Activated T-cell treated with anti-CD3 and anti-CD28 coated beads, Interleukin-2, amount 50 U/mL, for 72 hours (primary cell): ENCODE measurements around the gene CFHR5. TPM values are rescaled to one million over a fixed set of nuclear protein-coding genes. Genes with fewer than 3 reads are reported as not detected.
"Not testable (repeated sequence)": the region's sequence is repeated elsewhere in the genome, so short reads cannot be mapped to it uniquely, and the experiment has no call there.

Experiments used
- ATAC-seq, 2 donors: fragments of 150-1000 bp; cut with Tn5 transposase; replicated peaks in 1 of 2; 2 replicates each; pipeline ENCODE4 v1.10.0; 2021; ENCODE audit warnings: moderate library complexity in 2 of 2, mild to moderate bottlenecking in 1 of 2
- DNase-seq, 2 donors: peaks; one replicate each; pipeline ENCODE4 v3.0.0; 2021 to 2022; ENCODE audit warnings: mixed read lengths in 1 of 2
- H3K27ac Mint-ChIP-seq: one replicate; pipeline ENCODE4 v1.8.0; 2022; ENCODE audit warnings: mild to moderate bottlenecking, moderate library complexity, mixed read lengths
- H3K27me3 Mint-ChIP-seq: one replicate; pipeline ENCODE4 v1.8.0; 2022; ENCODE audit warnings: low read depth, mixed read lengths
- H3K36me3 Mint-ChIP-seq, 2 donors: one replicate each; pipeline ENCODE4 v1.8.0; 2022; ENCODE audit warnings: mixed read lengths in 2 of 2, mild to moderate bottlenecking in 1 of 2; ENCODE audit not compliant: insufficient read depth in 2 of 2
- H3K4me1 Mint-ChIP-seq: one replicate; pipeline ENCODE4 v1.8.0; 2022; ENCODE audit warnings: low read depth, mixed read lengths
- H3K4me3 Mint-ChIP-seq, 2 donors: one replicate each; pipeline ENCODE4 v1.8.0; 2022; ENCODE audit warnings: mild to moderate bottlenecking in 2 of 2, mixed read lengths in 2 of 2, moderate library complexity in 2 of 2
- H3K9me3 Mint-ChIP-seq, 2 donors: one replicate each; pipeline ENCODE4 v1.8.0; 2022; ENCODE audit warnings: mixed read lengths in 2 of 2
- total RNA-seq, 2 donors: library from RNA; stranded (reverse); gene quantifications; one replicate each; pipeline ENCODE4 v1.2.3, GENCODE V29; 2022

Gene CFHR5
- not detected for total RNA-seq

DNA sequence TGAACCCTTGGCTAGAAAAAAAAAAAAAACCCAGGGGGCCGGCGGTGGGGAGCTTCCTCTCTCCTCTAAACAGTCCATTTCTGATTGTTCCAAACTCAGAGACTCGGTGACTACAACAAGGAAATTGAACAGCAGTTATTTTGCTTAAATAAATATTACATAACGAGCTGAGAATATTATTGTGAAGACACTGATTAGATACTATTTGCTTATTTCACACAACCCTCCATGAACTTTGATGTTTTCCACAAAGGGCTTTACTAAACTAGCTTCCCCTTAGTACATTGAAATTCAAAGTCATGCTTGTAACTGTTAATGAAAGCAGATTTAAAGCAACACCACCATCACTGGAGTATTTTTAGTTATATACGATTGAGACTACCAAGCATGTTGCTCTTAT is at the start of gene CFHR5:
TSS of gene CFHR5 (plus strand) at position 279 of the 400 bp plus-strand sequence. CDS start at position 388, 109 bp downstream.
- Mint-ChIP-seq H3K27ac (no peak within 1 kb of the TSS), H3K36me3 (no peaks in the 10 kb centered on the region), H3K4me1 (no peaks in the 10 kb centered on the region), H3K27me3 (no peaks in the 10 kb centered on the region), H3K9me3 (no peaks in the 10 kb centered on the region), H3K4me3 (no peak within 1 kb of the TSS)
- DNase-seq (no peak), ATAC-seq (no peak)

DNA sequence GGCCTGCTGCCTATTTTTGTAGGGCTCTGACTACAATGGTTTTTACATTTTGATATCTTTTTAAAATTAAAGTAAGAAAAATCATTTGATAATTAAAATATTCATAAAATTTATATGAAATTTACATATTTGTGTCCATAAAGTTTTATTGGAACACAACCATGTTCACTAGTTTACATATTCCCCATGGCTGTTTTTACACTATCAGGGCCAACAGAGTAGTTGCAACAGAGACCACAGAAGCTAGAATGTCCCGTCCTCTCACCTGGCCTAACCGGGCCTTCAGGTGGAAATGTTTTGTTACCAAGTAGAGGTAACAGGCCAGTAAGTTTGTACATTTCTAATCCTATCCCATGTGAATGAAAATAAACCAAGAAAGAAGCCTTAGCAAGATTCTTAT is 44.5 kb upstream of the CFHR5 start:
- H3K4me1 Mint-ChIP-seq, DNase-seq, H3K27ac Mint-ChIP-seq, H3K27me3 Mint-ChIP-seq, H3K36me3 Mint-ChIP-seq, ATAC-seq, H3K4me3 Mint-ChIP-seq, H3K9me3 Mint-ChIP-seq: not testable (repeated sequence)

DNA sequence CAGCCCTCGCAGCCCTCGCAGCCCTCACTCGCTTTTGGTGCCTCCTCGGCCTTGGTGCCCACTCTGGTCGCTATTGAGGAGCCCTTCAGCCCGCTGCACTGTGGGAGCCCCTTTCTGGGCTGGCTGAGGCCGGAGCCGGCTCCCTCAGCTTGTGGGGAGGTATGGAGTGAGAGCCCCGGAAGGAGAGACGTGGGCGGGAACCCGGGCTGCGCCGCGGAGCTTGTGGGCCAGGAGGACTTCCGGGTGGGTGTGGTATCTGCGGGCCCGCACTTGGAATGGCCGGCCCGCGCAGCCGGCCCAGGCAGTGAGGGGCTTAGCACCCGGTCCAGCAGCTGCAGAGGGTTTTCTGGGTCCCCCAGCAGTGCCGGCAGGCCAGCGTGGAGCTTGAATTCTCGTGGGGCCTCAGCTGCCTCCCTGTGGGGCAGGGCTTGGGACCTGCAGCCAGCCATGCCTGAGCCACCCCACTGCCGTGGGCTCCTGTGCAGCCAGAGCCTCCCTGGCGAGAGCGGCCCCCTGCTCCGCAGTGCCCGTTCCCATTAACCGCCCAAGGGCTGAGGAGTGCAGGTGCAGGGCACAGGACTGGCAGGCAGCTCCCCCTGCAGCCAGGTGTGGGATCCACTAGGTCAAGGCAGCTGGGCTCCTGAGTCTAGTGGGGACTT is 43.7 kb upstream of the CFHR5 start:
- no peaks in the 10 kb centered on the region for H3K27me3 Mint-ChIP-seq
- no peaks in the 10 kb centered on the region for H3K36me3 Mint-ChIP-seq
- ATAC-seq (no peak), DNase-seq (no peak)
- no peak overlapping the region for H3K27ac Mint-ChIP-seq
- no peaks in the 10 kb centered on the region for H3K4me1 Mint-ChIP-seq
- no peaks in the 10 kb centered on the region for H3K9me3 Mint-ChIP-seq
- no peak overlapping the region for H3K4me3 Mint-ChIP-seq

DNA sequence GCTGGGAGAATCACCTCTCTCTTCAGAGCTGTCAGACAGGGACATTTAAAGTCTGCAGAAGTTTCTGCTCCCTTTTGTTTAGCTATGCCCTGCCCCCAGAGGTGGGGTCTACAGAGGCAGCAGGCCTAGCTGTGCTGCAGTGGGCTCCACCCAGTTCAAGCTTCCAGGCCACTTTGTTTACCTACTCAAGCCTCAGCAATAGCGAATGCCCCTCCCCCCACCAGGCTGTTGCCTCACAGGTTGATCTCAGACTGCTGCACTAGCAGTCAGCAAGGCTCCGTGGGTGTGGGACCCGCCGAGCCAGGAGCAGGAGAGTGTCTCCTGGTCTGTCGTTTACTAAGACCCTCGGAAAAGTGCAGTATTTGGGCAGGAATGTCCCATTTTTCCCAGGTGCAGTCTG is 35.9 kb upstream of the CFHR5 start:
- not testable (repeated sequence) for ATAC-seq, H3K27me3 Mint-ChIP-seq, H3K4me1 Mint-ChIP-seq, H3K9me3 Mint-ChIP-seq, H3K4me3 Mint-ChIP-seq, DNase-seq, H3K36me3 Mint-ChIP-seq, H3K27ac Mint-ChIP-seq

DNA sequence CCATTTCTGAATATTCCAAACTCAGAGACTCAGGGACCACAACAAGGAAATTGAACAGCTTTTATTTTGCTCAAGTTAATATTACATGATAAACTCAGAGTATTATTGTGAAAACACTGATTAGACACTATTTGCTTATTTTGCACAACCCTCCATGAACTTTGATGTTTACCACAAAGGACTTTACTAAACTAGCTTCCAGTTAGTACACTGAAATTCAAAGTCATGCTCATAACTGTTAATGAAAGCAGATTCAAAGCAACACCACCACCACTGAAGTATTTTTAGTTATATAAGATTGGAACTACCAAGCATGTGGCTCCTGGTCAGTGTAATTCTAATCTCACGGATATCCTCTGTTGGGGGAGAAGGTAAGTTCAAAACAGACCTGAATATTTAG is 33.8 kb upstream of the CFHR5 start, which contains the start of gene CFHR2:
TSS of gene CFHR2 (plus strand) at position 171 of the 400 bp plus-strand sequence. CDS start at position 314, 143 bp downstream.
- not testable (repeated sequence) for H3K27ac Mint-ChIP-seq, H3K27me3 Mint-ChIP-seq, H3K9me3 Mint-ChIP-seq, DNase-seq, H3K4me1 Mint-ChIP-seq, H3K4me3 Mint-ChIP-seq, ATAC-seq, H3K36me3 Mint-ChIP-seq

DNA sequence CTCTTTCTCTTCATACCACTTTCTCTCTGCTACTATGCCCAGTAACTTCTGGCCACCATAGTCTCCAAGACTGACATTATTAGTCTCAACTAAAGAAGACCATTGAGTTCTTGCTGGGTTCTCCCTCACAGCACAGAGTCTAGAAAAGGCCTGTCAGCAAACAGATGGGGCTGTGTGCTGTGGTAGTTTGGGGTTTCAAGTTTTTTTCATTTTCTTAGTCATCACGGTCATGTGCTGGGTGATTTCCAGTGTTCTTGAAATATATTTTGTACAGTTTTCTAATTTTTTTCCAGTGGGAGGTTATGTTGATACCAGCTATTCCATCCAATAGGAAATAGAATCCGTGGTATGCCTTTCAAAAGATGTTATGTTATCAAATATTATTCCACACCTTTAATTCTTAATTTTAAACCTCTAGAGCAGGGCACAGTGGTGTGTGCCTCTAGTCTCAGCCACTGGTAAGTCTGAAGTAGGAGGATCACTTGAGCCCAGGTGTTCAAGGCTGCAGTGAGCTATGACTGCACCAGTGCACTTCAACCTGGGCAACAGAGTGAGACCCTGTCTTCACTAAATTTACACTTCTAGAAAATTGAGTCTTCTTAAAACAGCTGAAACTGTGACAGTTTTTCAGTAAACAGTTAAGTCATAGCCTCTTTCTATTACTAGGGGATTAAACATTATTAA is 25.5 kb upstream of the CFHR5 start:
- no peak for DNase-seq
- no peaks in the 10 kb centered on the region for H3K27me3 Mint-ChIP-seq
- H3K9me3 Mint-ChIP-seq: no peaks in the 10 kb centered on the region
- no peaks in the 10 kb centered on the region for H3K4me1 Mint-ChIP-seq
- H3K4me3 Mint-ChIP-seq: no peak overlapping the region
- H3K27ac Mint-ChIP-seq: no peak overlapping the region
- peaks cover 0 to 3% of the 10 kb centered on the region in 2 donors for H3K36me3 Mint-ChIP-seq
- no peak for ATAC-seq

DNA sequence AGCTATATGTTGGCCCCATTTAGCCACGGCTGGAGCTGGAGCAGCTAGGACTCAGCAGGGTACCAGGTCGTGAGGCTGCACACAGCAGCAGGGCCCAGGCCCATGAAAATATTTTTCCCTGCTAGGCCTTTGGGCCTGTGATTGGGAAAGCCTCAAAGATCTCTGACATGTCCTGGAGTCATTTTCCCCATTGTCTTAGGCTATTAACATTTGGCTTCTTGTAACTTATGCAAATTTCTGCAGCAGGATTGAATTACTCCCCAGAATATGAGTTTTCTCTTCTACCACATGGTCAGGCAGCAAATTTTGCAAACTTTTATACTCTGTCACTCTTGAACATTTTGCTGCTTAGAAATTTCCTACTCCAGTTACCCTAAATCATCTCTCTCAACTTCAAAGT is 22.6 kb upstream of the CFHR5 start:
- DNase-seq: no peak
- H3K4me3 Mint-ChIP-seq: no peak overlapping the region
- H3K36me3 Mint-ChIP-seq: peaks cover 0 to 3% of the 10 kb centered on the region in 2 donors

DNA sequence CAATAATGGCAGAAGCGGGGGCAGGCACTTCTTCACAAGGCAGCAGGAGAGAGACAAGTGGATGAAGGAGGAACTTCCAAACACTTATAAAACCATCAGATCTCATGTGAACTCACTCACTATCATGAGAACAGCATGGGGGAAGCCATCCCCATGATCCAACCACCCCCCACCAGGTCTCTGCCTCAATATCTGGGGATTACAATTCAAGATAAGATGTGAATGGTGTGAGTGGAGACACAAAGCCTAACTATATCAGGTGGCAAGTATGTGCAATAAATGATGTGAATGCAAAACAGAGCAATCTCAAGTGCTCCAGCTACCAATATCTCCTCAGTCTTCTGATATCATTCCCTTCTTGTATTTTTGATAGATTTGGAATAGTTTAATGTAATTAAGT is 21.4 kb upstream of the CFHR5 start:
- Mint-ChIP-seq H3K27me3 (no peaks in the 10 kb centered on the region), H3K36me3 (peaks cover 0 to 3% of the 10 kb centered on the region in 2 donors), H3K27ac (no peak overlapping the region), H3K4me3 (no peak overlapping the region), H3K9me3 (no peaks in the 10 kb centered on the region), H3K4me1 (no peaks in the 10 kb centered on the region)
- ATAC-seq (no peak), DNase-seq (no peak)

More for the DNA sequence above, 22.6 kb upstream of the CFHR5 start:
- no peak for ATAC-seq
- Mint-ChIP-seq H3K27ac (no peak overlapping the region), H3K4me1 (no peaks in the 10 kb centered on the region), H3K27me3 (no peaks in the 10 kb centered on the region), H3K9me3 (no peaks in the 10 kb centered on the region)

DNA sequence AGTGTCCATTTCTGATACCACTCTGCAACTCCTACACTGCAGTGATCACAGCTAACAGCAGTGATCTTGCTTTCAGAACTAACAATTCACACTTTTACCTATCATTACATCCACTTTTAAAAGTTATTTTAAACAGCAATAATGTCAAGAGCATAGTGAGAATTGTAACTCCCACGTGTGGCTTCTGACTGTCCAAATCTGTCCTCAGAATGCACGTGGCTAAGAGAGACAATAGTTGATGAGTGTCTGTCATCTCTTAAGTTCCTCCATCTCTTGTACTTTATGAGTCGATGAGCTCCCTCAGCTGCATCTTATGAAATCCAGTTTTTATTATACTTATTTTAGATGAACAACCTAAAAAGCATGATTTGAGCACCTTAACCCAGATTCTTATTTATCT is 16.5 kb upstream of the CFHR5 start:
- Mint-ChIP-seq H3K4me1 (no peaks in the 10 kb centered on the region), H3K4me3 (no peak overlapping the region), H3K9me3 (no peaks in the 10 kb centered on the region), H3K36me3 (peaks cover 0 to 3% of the 10 kb centered on the region in 2 donors), H3K27me3 (no peaks in the 10 kb centered on the region), H3K27ac (no peak overlapping the region)
- ATAC-seq (no peak), DNase-seq (no peak)

DNA sequence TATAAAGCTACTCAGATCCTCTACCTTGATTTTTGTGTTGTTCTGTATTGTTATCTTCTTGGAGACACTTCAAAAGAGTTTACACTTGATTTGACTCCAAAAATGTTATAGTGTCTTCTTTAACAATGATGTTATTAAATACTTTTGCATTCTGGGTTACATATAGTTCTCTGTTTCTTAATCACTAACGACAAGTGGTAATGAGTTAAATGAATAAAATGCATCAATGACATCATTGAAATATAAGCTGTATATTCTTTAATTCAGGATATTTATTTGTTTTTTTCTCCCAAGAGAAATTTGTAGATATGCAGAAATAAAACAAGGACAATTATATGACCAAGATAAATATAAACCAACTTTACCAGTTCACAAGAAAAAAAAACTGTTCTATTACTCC is 7.2 kb upstream of the CFHR5 start:
- Mint-ChIP-seq H3K27me3 (no peaks in the 10 kb centered on the region), H3K27ac (no peak overlapping the region), H3K36me3 (no peaks in the 10 kb centered on the region), H3K9me3 (no peaks in the 10 kb centered on the region), H3K4me3 (no peak overlapping the region), H3K4me1 (no peaks in the 10 kb centered on the region)
- ATAC-seq (no peak), DNase-seq (no peak)

DNA sequence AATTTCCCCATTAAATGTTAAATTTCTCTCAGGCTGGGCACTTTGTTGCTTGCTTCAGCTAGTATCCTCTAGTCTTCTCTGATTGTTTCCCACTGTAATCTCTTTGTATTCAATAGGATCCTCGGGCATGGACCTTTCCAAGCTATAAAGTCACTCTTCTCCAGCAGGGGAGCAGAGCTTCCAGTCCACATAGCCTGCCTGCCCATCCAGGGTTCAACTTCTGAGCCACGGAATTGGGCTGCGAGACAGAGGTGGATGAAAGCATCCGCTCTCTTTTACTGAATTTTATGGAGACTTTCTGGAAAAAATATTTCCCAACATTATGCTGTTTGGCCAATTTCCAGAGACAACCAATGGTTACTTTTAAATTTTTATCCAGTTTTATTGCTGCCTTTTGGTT is 1.1 kb upstream of the CFHR5 start:
- ATAC-seq: no peak
- Mint-ChIP-seq H3K27ac (no peak overlapping the region), H3K9me3 (no peaks in the 10 kb centered on the region), H3K4me1 (no peaks in the 10 kb centered on the region), H3K4me3 (no peak overlapping the region), H3K27me3 (no peaks in the 10 kb centered on the region), H3K36me3 (no peaks in the 10 kb centered on the region)
- DNase-seq: no peak

DNA sequence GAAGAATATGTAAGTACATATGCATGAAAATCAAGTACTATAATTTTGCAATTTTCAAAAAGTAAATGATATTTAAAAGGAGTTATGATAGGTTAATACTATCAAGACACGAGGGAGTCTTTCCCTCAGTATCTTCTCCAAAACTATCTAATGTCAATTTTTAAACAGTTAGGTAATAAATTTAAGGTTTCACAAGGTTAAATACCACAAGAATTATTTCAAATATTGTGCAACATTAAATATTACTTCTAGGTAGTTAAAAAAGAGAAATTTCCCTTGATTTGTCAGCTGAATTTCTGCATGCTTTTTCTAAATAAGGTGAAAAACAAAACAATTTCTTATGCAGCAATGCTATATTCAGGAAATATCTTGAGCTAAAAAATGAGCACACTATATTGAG is 3.5 kb downstream of the CFHR5 start:
- no peaks in the 10 kb centered on the region for H3K36me3 Mint-ChIP-seq
- no peaks in the 10 kb centered on the region for H3K27me3 Mint-ChIP-seq
- no peak overlapping the region for H3K4me3 Mint-ChIP-seq
- H3K9me3 Mint-ChIP-seq: no peaks in the 10 kb centered on the region
- H3K4me1 Mint-ChIP-seq: no peaks in the 10 kb centered on the region
- ATAC-seq (no peak), DNase-seq (no peak)
- H3K27ac Mint-ChIP-seq: no peak overlapping the region

DNA sequence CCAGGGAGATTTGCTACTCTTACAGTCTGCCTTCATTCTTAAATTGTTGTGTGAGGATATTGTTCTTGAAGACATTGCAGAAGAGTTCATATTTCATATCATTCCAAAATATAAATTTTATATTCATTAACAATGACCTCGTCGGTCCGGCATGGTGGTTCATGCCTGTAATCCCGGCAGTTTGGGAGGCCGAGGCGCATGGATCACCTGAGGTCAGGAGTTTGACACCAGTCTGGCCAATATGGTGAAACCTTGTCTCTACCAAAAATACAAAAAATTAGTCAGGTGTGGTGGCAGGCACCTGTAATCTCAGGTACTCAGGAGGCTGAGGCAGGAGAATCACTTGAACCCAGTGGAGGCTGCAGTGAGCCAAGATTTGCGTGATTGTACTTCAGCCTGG is 4.9 kb downstream of the CFHR5 start:
- not testable (repeated sequence) for H3K36me3 Mint-ChIP-seq, H3K9me3 Mint-ChIP-seq, DNase-seq, H3K4me3 Mint-ChIP-seq, ATAC-seq, H3K27ac Mint-ChIP-seq, H3K27me3 Mint-ChIP-seq, H3K4me1 Mint-ChIP-seq
